T-cell (primary cell): ENCODE data around the gene AHRR. TPM values are rescaled to one million over a fixed set of nuclear protein-coding genes. Genes with fewer than 3 reads are reported as not detected.

Experiments used
- ATAC-seq, 4 experiments: fragments of 200-7000 bp in 3 of 4; fragments of 150-1000 bp in 1 of 4; cut with Tn5 transposase; replicated peaks in 1 of 4; 1 replicate in 3 of 4; 2 replicates in 1 of 4; pipeline ENCODE4 v1.10.0; 2021; ENCODE audit warnings: moderate library complexity in 3 of 4, mild to moderate bottlenecking in 2 of 4, moderate number of reproducible peaks in 1 of 4
- CTCF ChIA-PET, 2 donors: fragments of 300-600 bp; sonication (Branson Sonifier 250); formaldehyde crosslinking; loops; one replicate each; lab custom pipeline; 2022; ENCODE audit warnings: antibody characterized with exemption in 2 of 2; lab: Charles Lee
- POLR2A ChIA-PET, 2 donors: fragments of 300-600 bp; sonication (Branson Sonifier 250); formaldehyde crosslinking; loops; one replicate each; lab custom pipeline; 2022; ENCODE audit warnings: antibody characterized with exemption in 2 of 2; lab: Charles Lee
- DNase-seq, 35 experiments: peaks; one replicate each; pipeline versions ENCODE4 v3.0.0 to v3.0.0-alpha.2; 2013 to 2023
- H3K27ac ChIP-seq: one replicate; pipeline ENCODE4 v1.5.1; 2013; ENCODE audit warnings: low read length
- H3K27me3 ChIP-seq, 2 experiments: replicated peaks in 1 of 2; 1 replicate in 1 of 2; 2 replicates in 1 of 2; pipeline versions ENCODE4 v1.6.1 to v1.7.0; 2013; ENCODE audit warnings: low read length in 1 of 2, mixed read lengths in 1 of 2; ENCODE audit not compliant: control insufficient read depth in 2 of 2, insufficient read depth in 2 of 2; ENCODE audit errors: extremely low read depth in 1 of 2
- H3K36me3 ChIP-seq, 2 donors: 1 replicate in 1 of 2; 2 replicates in 1 of 2; pipeline versions ENCODE4 v1.6.1 to v1.7.0; 2013; ENCODE audit warnings: low read length in 1 of 2; ENCODE audit not compliant: control insufficient read depth in 2 of 2, insufficient read depth in 1 of 2; ENCODE audit errors: extremely low read depth in 1 of 2
- H3K4me1 ChIP-seq, 2 experiments: 1 replicate in 1 of 2; 2 replicates in 1 of 2; pipeline versions ENCODE4 v1.6.1 to v1.7.0; 2013; ENCODE audit warnings: low read length in 2 of 2, mixed read lengths in 1 of 2; ENCODE audit not compliant: insufficient read depth in 2 of 2, control insufficient read depth in 1 of 2; ENCODE audit errors: extremely low read depth in 1 of 2
- H3K4me3 ChIP-seq, 2 donors: 1 replicate in 1 of 2; 2 replicates in 1 of 2; pipeline versions ENCODE4 v1.5.1 to v1.7.0; 2013; ENCODE audit warnings: mild to moderate bottlenecking in 2 of 2, low read length in 1 of 2, moderate library complexity in 1 of 2; ENCODE audit not compliant: control insufficient read depth in 1 of 2; ENCODE audit errors: extremely low read depth in 1 of 2
- H3K9me3 ChIP-seq: 2 replicates; pipeline ENCODE4 v1.7.0; 2013
- H3K27ac Mint-ChIP-seq, 2 donors: one replicate each; pipeline ENCODE4 v1.8.0; 2020 to 2021; ENCODE audit warnings: mild to moderate bottlenecking in 2 of 2, mixed read lengths in 2 of 2
- H3K27me3 Mint-ChIP-seq, 2 donors: one replicate each; pipeline ENCODE4 v1.8.0; 2021 to 2022; ENCODE audit warnings: mixed read lengths in 2 of 2
- H3K36me3 Mint-ChIP-seq: one replicate; pipeline ENCODE4 v1.8.0; 2021; ENCODE audit warnings: mixed read lengths
- H3K4me1 Mint-ChIP-seq, 3 donors: one replicate each; pipeline ENCODE4 v1.8.0; 2020 to 2022; ENCODE audit warnings: mixed read lengths in 3 of 3, mild to moderate bottlenecking in 1 of 3
- H3K4me3 Mint-ChIP-seq, 3 donors: one replicate each; pipeline ENCODE4 v1.8.0; 2020 to 2022; ENCODE audit warnings: mild to moderate bottlenecking in 3 of 3, mixed read lengths in 3 of 3, moderate library complexity in 3 of 3
- H3K9me3 Mint-ChIP-seq, 3 donors: one replicate each; pipeline ENCODE4 v1.8.0; 2020 to 2022; ENCODE audit warnings: mixed read lengths in 3 of 3
- WGBS: methylation state at CpG from one replicate; pipeline ENCODE4 v1.1.5; 2013; ENCODE audit warnings: missing lambda C conversion rate; ENCODE audit not compliant: insufficient coverage; 5-methylcytosine and 5-hydroxymethylcytosine counted together
- total RNA-seq, 35 experiments: library from RNA in 6 of 35; stranded (reverse) in 6 of 35; fragments of 120-200 nt in 1 of 35; gene quantifications; one replicate each; pipeline versions ENCODE4 v1.2.1 to v1.2.4 and lab custom pipeline; 2013 to 2026

The AHRR gene
- total RNA-seq, 5 donors from 2014 or later (not counting 1 experiment from before 2014, with no cell fraction given) = 0.55 to 13.5 (median 3.4) TPM

DNA sequence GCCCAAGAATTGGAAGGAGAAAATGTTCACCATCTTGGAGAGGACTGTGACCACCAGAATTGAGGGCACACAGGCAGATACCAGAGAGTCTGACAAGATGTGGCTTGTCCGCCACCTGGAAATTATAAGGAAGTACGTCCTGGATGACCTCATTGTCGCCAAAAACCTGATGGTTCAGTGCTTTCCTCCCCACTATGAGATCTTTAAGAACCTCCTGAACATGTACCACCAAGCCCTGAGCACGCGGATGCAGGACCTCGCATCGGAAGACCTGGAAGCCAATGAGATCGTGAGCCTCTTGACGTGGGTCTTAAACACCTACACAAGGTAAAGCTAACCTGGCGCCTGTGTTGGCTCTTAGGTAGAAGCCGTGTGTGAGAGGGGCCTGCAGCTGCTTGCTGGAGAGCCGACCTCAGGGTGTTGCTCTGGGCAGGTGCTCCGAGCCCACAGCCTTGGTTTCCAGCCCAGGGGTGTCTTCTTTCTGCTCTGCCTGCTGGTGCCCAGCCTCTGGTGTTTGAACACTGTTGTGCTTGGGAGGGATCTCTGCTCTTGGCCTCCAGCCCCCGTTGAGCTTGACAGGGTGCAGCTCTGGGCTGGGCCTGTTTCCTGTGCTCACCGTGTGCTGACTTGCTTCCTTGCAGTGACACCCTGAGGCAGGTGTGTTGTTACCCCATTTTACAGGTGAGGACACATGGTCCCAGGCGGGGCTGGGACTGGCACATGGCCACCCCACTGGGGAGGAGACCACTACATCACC is 132.4 kb downstream of the AHRR start:
- POLR2A ChIA-PET = interaction anchor here in 1 of 2 donors (0.6 kb wide), 1 partner anchor 250 kb away, joined by 3 read pairs; no protein-coding TSS in a partner anchor
- WGBS = 71% methylated on average over 9 of the region's 16 CpGs
- no peak for DNase-seq
- Histone ChIP-seq H3K9me3 (peaks cover 4% of the 10 kb centered on the region), H3K27ac (no peak overlapping the region), H3K4me3 (no peak overlapping the region), H3K27me3 (no peaks in the 10 kb centered on the region), H3K36me3 (peaks cover 24 to 78% of the 10 kb centered on the region in 2 donors), H3K4me1 (peaks cover 13 to 18% of the 10 kb centered on the region in 2 experiments)
- Mint-ChIP-seq H3K27ac (peak overlapping the region; percentile 61 to 74), H3K27me3 (no peaks in the 10 kb centered on the region), H3K9me3 (peaks cover 11 to 25% (median 12%) of the 10 kb centered on the region in 3 donors), H3K4me3 (peak overlapping the region in 2 of 3 donors; percentile 48 to 50), H3K36me3 (peaks cover 69% of the 10 kb centered on the region), H3K4me1 (peaks cover 42 to 48% (median 47%) of the 10 kb centered on the region in 3 donors)
- peak; percentile 31 to 66 (median 62) for ATAC-seq
- CTCF ChIA-PET = interaction anchor here in 1 of 2 donors (0.6 kb wide), 1 partner anchor 9 kb away, joined by 4 read pairs; no protein-coding TSS in a partner anchor

DNA sequence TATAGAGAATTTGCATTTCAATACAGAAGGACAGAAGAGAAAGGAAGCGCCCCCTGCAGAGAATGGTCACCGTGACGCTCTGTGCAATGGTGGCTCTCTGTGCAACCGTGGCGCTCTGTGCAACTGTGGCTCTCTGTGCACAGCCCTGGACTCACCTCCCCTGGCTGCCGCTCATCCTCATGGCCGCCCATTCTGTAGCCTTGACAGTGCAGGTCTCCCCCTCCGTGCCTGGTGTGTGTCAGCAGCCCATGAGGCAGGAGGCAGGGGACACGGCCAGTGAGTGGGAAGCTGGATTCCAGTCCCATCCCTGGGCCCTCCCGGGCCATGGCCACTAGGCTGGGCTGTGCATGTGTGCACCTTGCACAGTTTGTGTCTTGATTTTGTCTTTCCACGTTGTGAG is 133.4 kb downstream of the AHRR start:
- H3K36me3 Mint-ChIP-seq = peaks cover 69% of the 10 kb centered on the region
- ATAC-seq = no peak
- ChIA-PET CTCF (no interaction called here), POLR2A (no interaction called here)
- peaks cover 4% of the 10 kb centered on the region for H3K9me3 ChIP-seq
- H3K4me1 ChIP-seq = peaks cover 13 to 18% of the 10 kb centered on the region in 2 experiments
- no peak overlapping the region for H3K27ac Mint-ChIP-seq
- H3K27me3 ChIP-seq = no peaks in the 10 kb centered on the region
- H3K9me3 Mint-ChIP-seq = peaks cover 11 to 25% (median 12%) of the 10 kb centered on the region in 3 donors
- 90% methylated on average over 10 of the region's 11 CpGs for WGBS
- H3K4me1 Mint-ChIP-seq = peaks cover 36 to 50% (median 47%) of the 10 kb centered on the region in 3 donors
- peaks cover 24 to 79% of the 10 kb centered on the region in 2 donors for H3K36me3 ChIP-seq
- H3K4me3 Mint-ChIP-seq = no peak overlapping the region
- no peaks in the 10 kb centered on the region for H3K27me3 Mint-ChIP-seq
- no peak overlapping the region for H3K27ac ChIP-seq
- no peak overlapping the region for H3K4me3 ChIP-seq
- DNase-seq = no peak

DNA sequence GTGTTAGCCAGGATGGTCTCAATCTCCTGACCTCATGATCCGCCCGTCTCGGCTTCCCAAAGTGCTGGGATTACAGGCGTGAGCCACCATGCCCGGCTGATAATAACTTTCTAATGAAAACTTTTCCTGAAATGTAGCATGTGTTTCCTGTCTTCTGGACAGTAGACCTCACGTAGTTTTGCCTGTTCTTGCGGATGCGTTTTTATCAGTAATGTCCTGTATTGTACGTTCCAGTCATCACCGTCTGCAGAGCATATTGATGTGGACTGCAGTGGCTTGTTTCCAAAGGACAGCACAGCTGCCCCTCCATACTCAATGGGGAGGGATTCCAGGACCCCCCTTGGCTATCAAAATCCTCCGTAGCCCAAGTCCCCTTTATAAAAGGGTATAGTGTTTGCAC is 134.3 kb downstream of the AHRR start:
- peaks cover 69% of the 10 kb centered on the region for H3K36me3 Mint-ChIP-seq
- H3K4me1 Mint-ChIP-seq = peaks cover 36 to 45% (median 43%) of the 10 kb centered on the region in 3 donors
- peak overlapping the region in 1 of 3 donors; percentile 24 for H3K4me3 Mint-ChIP-seq

DNA sequence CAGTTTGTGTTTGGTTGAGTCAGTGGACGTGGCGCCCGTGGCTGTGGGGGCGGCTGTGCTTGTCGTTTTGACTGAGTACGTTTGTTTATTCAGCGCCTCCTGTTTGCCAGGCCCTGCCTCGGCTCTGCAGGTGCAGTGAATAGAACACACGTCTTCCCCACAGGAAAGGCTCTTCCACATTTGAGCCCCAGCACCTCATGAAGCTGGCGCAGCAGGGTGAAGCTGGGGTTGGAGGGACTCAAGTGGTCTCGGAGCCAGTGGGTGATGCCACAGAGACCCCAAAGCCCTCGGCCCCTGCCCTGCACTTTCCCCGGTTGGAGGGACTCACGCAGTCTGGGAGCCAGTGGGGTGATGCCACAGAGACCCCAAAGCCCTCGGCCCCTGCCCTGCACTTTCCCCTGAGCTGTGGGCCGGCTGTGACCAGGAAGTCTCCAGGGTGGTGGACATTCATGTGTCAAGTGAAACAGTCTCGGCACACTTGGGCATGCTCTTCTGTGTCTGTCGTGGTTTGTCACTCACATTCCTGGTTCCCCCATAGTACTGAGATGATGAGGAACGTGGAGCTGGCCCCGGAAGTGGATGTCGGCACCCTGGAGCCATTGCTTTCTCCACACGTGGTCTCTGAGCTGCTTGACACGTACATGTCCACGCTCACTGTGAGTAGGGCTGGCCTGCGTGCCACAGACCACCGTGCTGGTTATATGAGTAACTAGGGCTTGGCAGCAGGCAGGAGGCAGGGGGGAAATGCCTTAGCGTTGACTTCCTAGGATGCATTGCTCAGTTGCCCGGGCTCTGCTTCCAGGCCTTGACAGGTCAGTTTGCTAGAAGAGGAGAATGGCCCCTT is 135.1 kb downstream of the AHRR start:
- ChIA-PET CTCF (no interaction called here), POLR2A (no interaction called here)
- Mint-ChIP-seq H3K9me3 (peaks cover 9 to 13% (median 11%) of the 10 kb centered on the region in 3 donors), H3K4me3 (no peak overlapping the region), H3K27me3 (no peaks in the 10 kb centered on the region), H3K27ac (no peak overlapping the region), H3K4me1 (peaks cover 36 to 45% (median 43%) of the 10 kb centered on the region in 3 donors), H3K36me3 (peaks cover 64% of the 10 kb centered on the region)
- no peak for ATAC-seq
- H3K9me3 ChIP-seq = no peaks in the 10 kb centered on the region
- no peak for DNase-seq
- peaks cover 13 to 18% of the 10 kb centered on the region in 2 experiments for H3K4me1 ChIP-seq
- WGBS = 94% methylated on average over 24 of the region's 28 CpGs
- peaks cover 24 to 81% of the 10 kb centered on the region in 2 donors for H3K36me3 ChIP-seq
- H3K27me3 ChIP-seq = no peaks in the 10 kb centered on the region
- no peak overlapping the region for H3K4me3 ChIP-seq
- H3K27ac ChIP-seq = no peak overlapping the region

More for the DNA sequence above, 134.3 kb downstream of the AHRR start:
- Histone ChIP-seq H3K4me3 (no peak overlapping the region), H3K27me3 (no peaks in the 10 kb centered on the region), H3K27ac (no peak overlapping the region), H3K4me1 (peaks cover 13 to 18% of the 10 kb centered on the region in 2 experiments), H3K9me3 (peaks cover 4% of the 10 kb centered on the region), H3K36me3 (peaks cover 24 to 82% of the 10 kb centered on the region in 2 donors)
- Mint-ChIP-seq H3K27ac (no peak overlapping the region), H3K27me3 (no peaks in the 10 kb centered on the region), H3K9me3 (peaks cover 11 to 20% (median 12%) of the 10 kb centered on the region in 3 donors)
- DNase-seq = no peak
- ATAC-seq = no peak
- POLR2A ChIA-PET = no interaction called here
- 95% methylated on average over 9 of the region's 11 CpGs for WGBS
- CTCF ChIA-PET = no interaction called here

DNA sequence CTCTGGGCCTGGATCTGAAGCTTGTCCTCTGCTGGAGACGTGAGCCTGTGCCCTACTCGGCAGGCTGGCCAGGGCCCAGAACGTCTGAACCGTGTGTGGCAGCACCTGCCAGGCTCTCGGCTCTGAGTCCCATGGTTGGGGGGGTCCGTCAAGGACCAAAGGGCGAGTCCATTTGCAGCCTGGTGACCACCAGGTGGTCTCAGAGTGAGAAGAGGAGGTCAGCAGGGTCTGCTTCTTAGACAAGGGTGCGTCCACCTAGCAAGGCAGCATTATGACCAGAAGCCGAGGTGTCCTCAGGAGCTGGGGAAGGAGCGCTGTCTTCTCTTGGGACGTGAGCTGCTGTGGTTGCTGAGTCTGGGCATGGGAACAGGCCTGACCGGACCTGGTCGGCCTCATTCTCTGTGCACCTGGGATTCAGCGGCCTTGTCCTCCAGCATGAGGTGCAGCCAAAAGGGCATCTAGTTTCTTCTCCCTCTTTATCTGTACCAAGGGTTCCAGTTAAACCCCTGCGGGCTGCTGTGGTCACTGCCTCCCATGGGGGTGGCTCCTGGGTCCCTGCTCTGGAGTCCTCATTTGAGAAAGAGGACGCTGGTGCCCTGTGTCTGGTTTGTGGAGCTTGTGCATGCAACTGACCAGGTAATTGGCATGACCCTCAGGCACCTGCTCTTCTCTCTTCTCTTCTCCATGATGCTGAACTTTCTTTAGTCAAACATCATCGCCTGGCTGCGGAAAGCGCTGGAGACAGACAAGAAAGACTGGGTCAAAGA is 135.9 kb downstream of the AHRR start:
- no peak for ATAC-seq
- DNase-seq = no peak
- Mint-ChIP-seq H3K27ac (no peak overlapping the region), H3K4me1 (peaks cover 30 to 41% (median 41%) of the 10 kb centered on the region in 3 donors), H3K36me3 (peaks cover 64% of the 10 kb centered on the region), H3K4me3 (no peak overlapping the region), H3K9me3 (peaks cover 1 to 5% (median 3%) of the 10 kb centered on the region in 3 donors), H3K27me3 (no peaks in the 10 kb centered on the region)
- Histone ChIP-seq H3K27ac (no peak overlapping the region), H3K27me3 (no peaks in the 10 kb centered on the region), H3K4me1 (peaks cover 13 to 18% of the 10 kb centered on the region in 2 experiments), H3K9me3 (no peaks in the 10 kb centered on the region), H3K36me3 (peaks cover 24 to 81% of the 10 kb centered on the region in 2 donors), H3K4me3 (no peak overlapping the region)
- ChIA-PET POLR2A (no interaction called here), CTCF (no interaction called here)
- 96% methylated on average over 15 of the region's 19 CpGs for WGBS
